H1 (cell line): ENCODE results near the gene C14orf93. TPM values are rescaled to one million over a fixed set of nuclear protein-coding genes. Genes with fewer than 3 reads are reported as not detected.

Experiments
- CBX8 ChIP-seq: fragments of 300-800, 300-1000 bp; sonication (generic); IDR thresholded peaks from 2 replicates; pipeline ENCODE4 v1.7.1; 2016; ENCODE audit warnings: low read depth, low read length, borderline replicate concordance
- KDM5A ChIP-seq: fragments of 200-600 bp; IDR thresholded peaks from 2 replicates; pipeline ENCODE4 v1.7.1; 2012; ENCODE audit warnings: mild to moderate bottlenecking, low read length, inconsistent platforms, mixed read lengths
- NRF1 ChIP-seq: IDR thresholded peaks from 2 replicates; pipeline ENCODE4 v1.6.1; 2011; ENCODE audit warnings: mild to moderate bottlenecking, low read depth, low read length, improper control_type of control experiment
- POLR2A ChIP-seq, 2 experiments: IDR thresholded peaks; 1 replicate in 1 of 2; 2 replicates in 1 of 2; pipeline ENCODE4 v1.6.1; 2011; ENCODE audit warnings: low read depth in 2 of 2, low read length in 2 of 2, mild to moderate bottlenecking in 2 of 2; ENCODE audit errors: control extremely low read depth in 1 of 2
- SIRT6 ChIP-seq: IDR thresholded peaks from one replicate; pipeline ENCODE4 v1.7.1; 2012; ENCODE audit warnings: low read length, inconsistent platforms
- polyA plus RNA-seq, 7 experiments: library from polyadenylated mRNA; depleted of rRNA in 3 of 7; stranded (reverse) in 5 of 7; unstranded in 2 of 7; fragments of >200 nt in 5 of 7; fragments of 200-250 nt in 2 of 7; gene quantifications; 1 replicate in 5 of 7; 2 replicates in 1 of 7; 4 replicates in 1 of 7; pipeline versions ENCODE4 v1.2.1 to v1.2.3, GENCODE V29; 2011 to 2013; ENCODE audit warnings: missing spikeins in 2 of 7, mixed read lengths in 2 of 7
- total RNA-seq: library from RNA; stranded (reverse); fragmentation: NEBNext Ultra II Directional; extraction: Animal tissue kit (Norgen Biotek cat#: 25700); gene quantifications from 2 replicates; pipeline ENCODE4 v1.2.1, GENCODE V29; 2021
- TF ChIP-seq, protein P1 (sequence below): fragments of 300-600 bp; sonication (generic); IDR thresholded peaks from 2 replicates; pipeline ENCODE4 v1.7.1; 2012; ENCODE audit warnings: low read length, moderate library complexity, mild to moderate bottlenecking, inconsistent platforms; ENCODE audit not compliant: insufficient replicate concordance
- TF ChIP-seq, protein P2 (sequence below): IDR thresholded peaks from 2 replicates; pipeline ENCODE4 v1.6.1; 2011; ENCODE audit warnings: low read depth, mild to moderate bottlenecking, low read length; ENCODE audit not compliant: insufficient read depth
- TF ChIP-seq, protein P3 (sequence below): IDR thresholded peaks from 2 replicates; pipeline ENCODE4 v1.6.1; 2012; ENCODE audit warnings: low read length, inconsistent platforms

The C14orf93 gene
- total and polyA plus RNA-seq, 2 of the 8 experiments (the other 6 are each of a cell fraction or from before 2014, with no cell fraction given), result 7.8 to 8.2 TPM

DNA sequence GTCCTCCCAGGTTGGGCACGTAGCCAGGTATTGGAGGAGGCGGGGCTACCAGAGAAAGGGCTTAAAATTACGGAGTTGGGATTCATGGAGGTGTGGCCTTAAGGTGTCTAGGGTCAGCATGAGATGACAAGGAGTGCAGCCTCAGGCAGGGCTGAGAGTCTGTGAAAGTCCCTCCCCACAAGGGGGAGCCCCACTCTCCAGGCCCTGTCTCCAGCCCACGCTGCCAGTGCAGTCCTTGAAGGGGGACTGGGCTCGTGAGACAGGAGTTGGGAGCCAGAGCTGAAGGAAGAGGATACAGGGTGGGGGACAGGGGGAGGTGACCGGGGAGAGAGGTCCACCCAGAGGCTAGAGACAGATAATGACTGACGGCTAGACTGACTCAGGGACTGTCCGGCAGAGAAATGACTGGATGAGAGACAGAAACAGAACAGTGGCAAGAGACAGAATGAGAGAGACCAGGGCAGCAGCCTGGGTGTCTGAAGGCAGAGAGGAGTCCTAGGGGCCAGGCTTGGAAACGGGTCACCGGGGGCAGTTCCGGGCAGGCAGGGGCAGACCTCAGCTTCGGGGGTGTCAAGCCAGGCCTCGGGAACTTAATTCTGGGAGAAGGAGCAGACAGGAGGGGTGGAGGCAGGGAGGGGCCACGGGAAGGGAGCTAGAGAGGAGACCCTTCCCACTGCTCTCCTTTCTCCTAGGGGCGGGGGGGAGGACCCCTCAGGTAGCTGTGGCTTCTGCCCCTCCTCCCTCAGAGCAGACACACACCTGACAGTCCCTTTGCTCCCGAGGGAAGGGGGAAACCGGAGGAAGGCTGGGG is 46.4 kb upstream of the C14orf93 start (continued):
- TF ChIP-seq, protein P1, sequence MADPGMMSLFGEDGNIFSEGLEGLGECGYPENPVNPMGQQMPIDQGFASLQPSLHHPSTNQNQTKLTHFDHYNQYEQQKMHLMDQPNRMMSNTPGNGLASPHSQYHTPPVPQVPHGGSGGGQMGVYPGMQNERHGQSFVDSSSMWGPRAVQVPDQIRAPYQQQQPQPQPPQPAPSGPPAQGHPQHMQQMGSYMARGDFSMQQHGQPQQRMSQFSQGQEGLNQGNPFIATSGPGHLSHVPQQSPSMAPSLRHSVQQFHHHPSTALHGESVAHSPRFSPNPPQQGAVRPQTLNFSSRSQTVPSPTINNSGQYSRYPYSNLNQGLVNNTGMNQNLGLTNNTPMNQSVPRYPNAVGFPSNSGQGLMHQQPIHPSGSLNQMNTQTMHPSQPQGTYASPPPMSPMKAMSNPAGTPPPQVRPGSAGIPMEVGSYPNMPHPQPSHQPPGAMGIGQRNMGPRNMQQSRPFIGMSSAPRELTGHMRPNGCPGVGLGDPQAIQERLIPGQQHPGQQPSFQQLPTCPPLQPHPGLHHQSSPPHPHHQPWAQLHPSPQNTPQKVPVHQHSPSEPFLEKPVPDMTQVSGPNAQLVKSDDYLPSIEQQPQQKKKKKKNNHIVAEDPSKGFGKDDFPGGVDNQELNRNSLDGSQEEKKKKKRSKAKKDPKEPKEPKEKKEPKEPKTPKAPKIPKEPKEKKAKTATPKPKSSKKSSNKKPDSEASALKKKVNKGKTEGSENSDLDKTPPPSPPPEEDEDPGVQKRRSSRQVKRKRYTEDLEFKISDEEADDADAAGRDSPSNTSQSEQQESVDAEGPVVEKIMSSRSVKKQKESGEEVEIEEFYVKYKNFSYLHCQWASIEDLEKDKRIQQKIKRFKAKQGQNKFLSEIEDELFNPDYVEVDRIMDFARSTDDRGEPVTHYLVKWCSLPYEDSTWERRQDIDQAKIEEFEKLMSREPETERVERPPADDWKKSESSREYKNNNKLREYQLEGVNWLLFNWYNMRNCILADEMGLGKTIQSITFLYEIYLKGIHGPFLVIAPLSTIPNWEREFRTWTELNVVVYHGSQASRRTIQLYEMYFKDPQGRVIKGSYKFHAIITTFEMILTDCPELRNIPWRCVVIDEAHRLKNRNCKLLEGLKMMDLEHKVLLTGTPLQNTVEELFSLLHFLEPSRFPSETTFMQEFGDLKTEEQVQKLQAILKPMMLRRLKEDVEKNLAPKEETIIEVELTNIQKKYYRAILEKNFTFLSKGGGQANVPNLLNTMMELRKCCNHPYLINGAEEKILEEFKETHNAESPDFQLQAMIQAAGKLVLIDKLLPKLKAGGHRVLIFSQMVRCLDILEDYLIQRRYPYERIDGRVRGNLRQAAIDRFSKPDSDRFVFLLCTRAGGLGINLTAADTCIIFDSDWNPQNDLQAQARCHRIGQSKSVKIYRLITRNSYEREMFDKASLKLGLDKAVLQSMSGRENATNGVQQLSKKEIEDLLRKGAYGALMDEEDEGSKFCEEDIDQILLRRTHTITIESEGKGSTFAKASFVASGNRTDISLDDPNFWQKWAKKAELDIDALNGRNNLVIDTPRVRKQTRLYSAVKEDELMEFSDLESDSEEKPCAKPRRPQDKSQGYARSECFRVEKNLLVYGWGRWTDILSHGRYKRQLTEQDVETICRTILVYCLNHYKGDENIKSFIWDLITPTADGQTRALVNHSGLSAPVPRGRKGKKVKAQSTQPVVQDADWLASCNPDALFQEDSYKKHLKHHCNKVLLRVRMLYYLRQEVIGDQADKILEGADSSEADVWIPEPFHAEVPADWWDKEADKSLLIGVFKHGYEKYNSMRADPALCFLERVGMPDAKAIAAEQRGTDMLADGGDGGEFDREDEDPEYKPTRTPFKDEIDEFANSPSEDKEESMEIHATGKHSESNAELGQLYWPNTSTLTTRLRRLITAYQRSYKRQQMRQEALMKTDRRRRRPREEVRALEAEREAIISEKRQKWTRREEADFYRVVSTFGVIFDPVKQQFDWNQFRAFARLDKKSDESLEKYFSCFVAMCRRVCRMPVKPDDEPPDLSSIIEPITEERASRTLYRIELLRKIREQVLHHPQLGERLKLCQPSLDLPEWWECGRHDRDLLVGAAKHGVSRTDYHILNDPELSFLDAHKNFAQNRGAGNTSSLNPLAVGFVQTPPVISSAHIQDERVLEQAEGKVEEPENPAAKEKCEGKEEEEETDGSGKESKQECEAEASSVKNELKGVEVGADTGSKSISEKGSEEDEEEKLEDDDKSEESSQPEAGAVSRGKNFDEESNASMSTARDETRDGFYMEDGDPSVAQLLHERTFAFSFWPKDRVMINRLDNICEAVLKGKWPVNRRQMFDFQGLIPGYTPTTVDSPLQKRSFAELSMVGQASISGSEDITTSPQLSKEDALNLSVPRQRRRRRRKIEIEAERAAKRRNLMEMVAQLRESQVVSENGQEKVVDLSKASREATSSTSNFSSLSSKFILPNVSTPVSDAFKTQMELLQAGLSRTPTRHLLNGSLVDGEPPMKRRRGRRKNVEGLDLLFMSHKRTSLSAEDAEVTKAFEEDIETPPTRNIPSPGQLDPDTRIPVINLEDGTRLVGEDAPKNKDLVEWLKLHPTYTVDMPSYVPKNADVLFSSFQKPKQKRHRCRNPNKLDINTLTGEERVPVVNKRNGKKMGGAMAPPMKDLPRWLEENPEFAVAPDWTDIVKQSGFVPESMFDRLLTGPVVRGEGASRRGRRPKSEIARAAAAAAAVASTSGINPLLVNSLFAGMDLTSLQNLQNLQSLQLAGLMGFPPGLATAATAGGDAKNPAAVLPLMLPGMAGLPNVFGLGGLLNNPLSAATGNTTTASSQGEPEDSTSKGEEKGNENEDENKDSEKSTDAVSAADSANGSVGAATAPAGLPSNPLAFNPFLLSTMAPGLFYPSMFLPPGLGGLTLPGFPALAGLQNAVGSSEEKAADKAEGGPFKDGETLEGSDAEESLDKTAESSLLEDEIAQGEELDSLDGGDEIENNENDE, result no peak
- TF ChIP-seq, protein P2, sequence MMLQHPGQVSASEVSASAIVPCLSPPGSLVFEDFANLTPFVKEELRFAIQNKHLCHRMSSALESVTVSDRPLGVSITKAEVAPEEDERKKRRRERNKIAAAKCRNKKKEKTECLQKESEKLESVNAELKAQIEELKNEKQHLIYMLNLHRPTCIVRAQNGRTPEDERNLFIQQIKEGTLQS, result no peak
- TF ChIP-seq CBX8 (no peak), KDM5A (no peak), SIRT6 (no peak), NRF1 (no peak), POLR2A (IDR thresholded peaks at IDR 0.05; ENCODE audit: control extremely low read depth in 1 of 2, low read depth in 2 of 2, low read length in 2 of 2) (no peak)
- TF ChIP-seq, protein P3, sequence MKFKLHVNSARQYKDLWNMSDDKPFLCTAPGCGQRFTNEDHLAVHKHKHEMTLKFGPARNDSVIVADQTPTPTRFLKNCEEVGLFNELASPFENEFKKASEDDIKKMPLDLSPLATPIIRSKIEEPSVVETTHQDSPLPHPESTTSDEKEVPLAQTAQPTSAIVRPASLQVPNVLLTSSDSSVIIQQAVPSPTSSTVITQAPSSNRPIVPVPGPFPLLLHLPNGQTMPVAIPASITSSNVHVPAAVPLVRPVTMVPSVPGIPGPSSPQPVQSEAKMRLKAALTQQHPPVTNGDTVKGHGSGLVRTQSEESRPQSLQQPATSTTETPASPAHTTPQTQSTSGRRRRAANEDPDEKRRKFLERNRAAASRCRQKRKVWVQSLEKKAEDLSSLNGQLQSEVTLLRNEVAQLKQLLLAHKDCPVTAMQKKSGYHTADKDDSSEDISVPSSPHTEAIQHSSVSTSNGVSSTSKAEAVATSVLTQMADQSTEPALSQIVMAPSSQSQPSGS, result no peak
